Esophagus squamous epithelium (tissue), 5 donors: ENCODE data around the gene DNAJC30. TPM values are rescaled to one million over a fixed set of nuclear protein-coding genes. Genes with fewer than 3 reads are reported as not detected.

ENCODE experiments used
- DNase-seq: peaks from one replicate; lab custom pipeline; 2025; lab: John Stamatoyannopoulos, UW
- H3K27ac ChIP-seq, 4 donors: fragments of 200-600 bp; sonication (generic); one replicate each; pipeline ENCODE4 v1.5.1; 2016 to 2019; ENCODE audit warnings: mild to moderate bottlenecking in 1 of 4
- H3K27me3 ChIP-seq, 4 donors: fragments of 200-600 bp; sonication (generic); 1 replicate in 3 of 4; 2 replicates in 1 of 4; pipeline versions ENCODE4 v1.5.1 to v1.6.0; 2017 to 2021; ENCODE audit warnings: antibody characterized with exemption in 1 of 4
- H3K36me3 ChIP-seq, 3 donors: fragments of 200-600 bp; sonication (generic); one replicate each; pipeline ENCODE4 v1.5.1; 2016 to 2019
- H3K4me1 ChIP-seq, 3 donors: fragments of 200-600 bp; sonication (generic); one replicate each; pipeline ENCODE4 v1.5.1; 2017 to 2019
- H3K4me3 ChIP-seq, 4 donors: fragments of 200-600 bp; sonication (generic); 1 replicate in 3 of 4; 2 replicates in 1 of 4; pipeline ENCODE4 v1.5.1; 2016 to 2019; ENCODE audit warnings: mild to moderate bottlenecking in 2 of 4, moderate library complexity in 1 of 4
- H3K9me3 ChIP-seq, 3 donors: fragments of 200-600 bp; sonication (generic); one replicate each; pipeline ENCODE4 v1.5.1; 2016 to 2019
- CTCF ChIP-seq, 6 experiments: fragments of 450-650 bp in 4 of 6; fragments of 200-600 bp in 2 of 6; sonication (generic) in 2 of 6; IDR thresholded peaks; one replicate each; pipeline ENCODE4 v1.5.1; 2016 to 2019; ENCODE audit warnings: antibody characterized with exemption in 6 of 6, mild to moderate bottlenecking in 4 of 6, moderate library complexity in 4 of 6
- POLR2A ChIP-seq, 4 donors: fragments of 450-650 bp; IDR thresholded peaks; one replicate each; pipeline ENCODE4 v1.6.1; 2017; ENCODE audit warnings: antibody characterized with exemption in 4 of 4, mild to moderate bottlenecking in 4 of 4, moderate library complexity in 3 of 4
- WGBS, 2 donors: methylation state at CpG; one replicate each; pipeline ENCODE4 v1.1.5; 2018; 5-methylcytosine and 5-hydroxymethylcytosine counted together
- intact Hi-C: fragments of 100-400 bp; cut with DNase I; formaldehyde crosslinking; loops from one replicate; pipeline ENCODE4 v1.15.0; 2022
- total RNA-seq, 4 donors: library from RNA; depleted of rRNA; stranded (reverse); fragments of >200 nt; gene quantifications; one replicate each; pipeline ENCODE4 v1.1.0, GENCODE V29; 2016
- donor health status: DM: yes; HTN: yes; CAD: no.

Gene DNAJC30
- total RNA-seq, 4 donors from 2014 or later: 2.7 to 5.7 (median 4.8) TPM

- H3K4me1 ChIP-seq: peaks cover 26 to 62% (median 45%) of the 10 kb centered on the region in 3 donors
- TF ChIP-seq CTCF (IDR thresholded peaks at IDR 0.05): no peak
- TF ChIP-seq POLR2A (IDR thresholded peaks at IDR 0.05): no peak
- H3K9me3 ChIP-seq: no peaks in the 10 kb centered on the region
- no peaks in the 10 kb centered on the region for H3K36me3 ChIP-seq
- H3K27ac ChIP-seq: no peak overlapping the region
- intact Hi-C loops: loop anchor here (10.0 kb wide), 1 partner anchor 45 kb away; no protein-coding TSS in a partner anchor
- H3K27me3 ChIP-seq: peaks cover 0 to 10% (median 0%) of the 10 kb centered on the region in 4 donors
- DNase-seq: no peak
- peak overlapping the region in 3 of 4 donors; percentile 62 to 92 (median 76) for H3K4me3 ChIP-seq
- WGBS, 2 donors: 17 to 46% methylated on average over 5 to 9 of the region's 16 CpGs
Measured at GRCh38 chr7:73719806-73720169, 36.5 kb upstream of the DNAJC30 start.

- intact Hi-C loops: no loop called here
- H3K36me3 ChIP-seq: no peaks in the 10 kb centered on the region
- peak within 1 kb of the TSS; percentile 44 to 67 (median 60) for H3K27ac ChIP-seq
- no peaks in the 10 kb centered on the region for H3K9me3 ChIP-seq
- H3K4me1 ChIP-seq: peaks cover 26 to 62% (median 45%) of the 10 kb centered on the region in 3 donors
- no peak for DNase-seq
- peak within 1 kb of the TSS; percentile 62 to 92 (median 72) for H3K4me3 ChIP-seq
- 0 to 4% methylated on average over 5 to 12 of the region's 96 CpGs for WGBS, 2 donors
- peaks cover 0 to 10% (median 0%) of the 10 kb centered on the region in 4 donors for H3K27me3 ChIP-seq
- TF ChIP-seq CTCF (IDR thresholded peaks at IDR 0.05) (no peak), POLR2A (IDR thresholded peaks at IDR 0.05) (peak in 1 of 4 donors; percentile 64)
Measured at GRCh38 chr7:73718905-73719805, 35.9 kb upstream of the DNAJC30 start, which contains the start of gene STX1A. TSS of gene STX1A (minus strand) at chr7:73719669. CDS start at chr7:73719631, 38 bp downstream.

- Histone ChIP-seq H3K4me3 (peak overlapping the region; percentile 62 to 92 (median 72)), H3K36me3 (no peaks in the 10 kb centered on the region), H3K9me3 (no peaks in the 10 kb centered on the region), H3K27me3 (peaks cover 0 to 16% (median 0%) of the 10 kb centered on the region in 4 donors), H3K4me1 (peaks cover 26 to 62% (median 45%) of the 10 kb centered on the region in 3 donors), H3K27ac (peak overlapping the region in 3 of 4 donors; percentile 5 to 49 (median 44))
- intact Hi-C loops: no loop called here
- TF ChIP-seq CTCF (IDR thresholded peaks at IDR 0.05): no peak
- 24% methylated on average over 8 of the region's 9 CpGs; no CpG with 5 or more reads in 1 of the 2 donors for WGBS, 2 donors
- DNase-seq: no peak
Measured at GRCh38 chr7:73718438-73718881, 35.2 kb upstream of the DNAJC30 start.

GRCh38 chr7:73717991-73718405 lies 34.7 kb upstream of the DNAJC30 start:
- WGBS, 2 donors: 26 to 50% methylated on average over 1 to 9 of the region's 10 CpGs
- Histone ChIP-seq H3K27ac (peak overlapping the region in 2 of 4 donors; percentile 5 to 49), H3K27me3 (peaks cover 0 to 17% (median 0%) of the 10 kb centered on the region in 4 donors), H3K4me1 (peaks cover 26 to 62% (median 45%) of the 10 kb centered on the region in 3 donors), H3K9me3 (no peaks in the 10 kb centered on the region), H3K36me3 (no peaks in the 10 kb centered on the region), H3K4me3 (peak overlapping the region in 2 of 4 donors; percentile 76 to 92)
- intact Hi-C loops: no loop called here
- TF ChIP-seq CTCF (IDR thresholded peaks at IDR 0.05) (no peak), POLR2A (IDR thresholded peaks at IDR 0.05) (no peak)
- DNase-seq: no peak
